Transverse colon (tissue), 4 donors: Measurements from ENCODE around the gene SFRP5.

Experiments used
- CTCF ChIP-seq, 5 experiments: fragments of 200-600 bp in 3 of 5; fragments of 450-650 bp in 2 of 5; sonication (generic) in 3 of 5; IDR thresholded peaks; 1 replicate in 2 of 5; 2 replicates in 3 of 5; pipeline ENCODE4 v1.5.1; 2016 to 2017; ENCODE audit warnings: antibody characterized with exemption in 5 of 5, inconsistent platforms in 3 of 5, mild to moderate bottlenecking in 2 of 5, moderate library complexity in 1 of 5
- POLR2AphosphoS5 ChIP-seq, 3 donors: sonication (generic); formaldehyde crosslinking; IDR thresholded peaks; one replicate each; pipeline ENCODE4 v1.6.1; 2016; ENCODE audit warnings: antibody characterized with exemption in 3 of 3

- no peak for TF ChIP-seq CTCF (IDR thresholded peaks at IDR 0.05)
- no peak for TF ChIP-seq POLR2AphosphoS5 (IDR thresholded peaks at IDR 0.05)
Measured at GRCh38 chr10:97779492-97779891, 7.7 kb upstream of the SFRP5 start.
